ENCODE measurements around the gene MYO5A.
"Not testable (repeated sequence)": the region's sequence is repeated elsewhere in the genome, so short reads cannot be mapped to it uniquely, and the experiment has no call there.

Gene MYO5A

GRCh38 chr15:52540374-52541012 is 11.8 kb upstream of the MYO5A start:
- no peak for DNase-seq (ENCODE audit: low read depth, low spot score)

GRCh38 chr15:52537459-52537858 is 8.8 kb upstream of the MYO5A start:
- no peak for DNase-seq (ENCODE audit: low read depth, low spot score)

- DNase-seq (ENCODE audit: low read depth, low spot score): no peak
Observed at GRCh38 chr15:52532427-52532826, 3.7 kb upstream of the MYO5A start.

- DNase-seq (ENCODE audit: low read depth, low spot score): no peak
Observed at GRCh38 chr15:52529940-52530339, 1.3 kb upstream of the MYO5A start.

GRCh38 chr15:52529341-52529924 is 753 bp upstream of the MYO5A start:
- DNase-seq (ENCODE audit: low read depth, low spot score): no peak

- no peak for DNase-seq (ENCODE audit: low read depth, low spot score)
Observed at GRCh38 chr15:52527911-52528563, 643 bp downstream of the MYO5A start.

- DNase-seq (ENCODE audit: low read depth, low spot score): no peak
Observed at GRCh38 chr15:52527196-52527910, 1.3 kb downstream of the MYO5A start.

GRCh38 chr15:52524223-52525136 is 4.2 kb downstream of the MYO5A start:
- no peak for DNase-seq (ENCODE audit: low read depth, low spot score)

GRCh38 chr15:52523647-52524046 is 5.0 kb downstream of the MYO5A start:
- DNase-seq (ENCODE audit: low read depth, low spot score): no peak

GRCh38 chr15:52523192-52523591 is 5.5 kb downstream of the MYO5A start:
- no peak for DNase-seq (ENCODE audit: low read depth, low spot score)

- no peak for DNase-seq (ENCODE audit: low read depth, low spot score)
Observed at GRCh38 chr15:52521682-52522081, 7.0 kb downstream of the MYO5A start.

GRCh38 chr15:52520421-52520820 is 8.3 kb downstream of the MYO5A start:
- no peak for DNase-seq (ENCODE audit: low read depth, low spot score)

GRCh38 chr15:52518487-52519371 is 10.0 kb downstream of the MYO5A start:
- DNase-seq (ENCODE audit: low read depth, low spot score): no peak

- DNase-seq (ENCODE audit: low read depth, low spot score): no peak
Observed at GRCh38 chr15:52517014-52517413, 11.7 kb downstream of the MYO5A start.

- no peak for DNase-seq (ENCODE audit: low read depth, low spot score)
Observed at GRCh38 chr15:52515343-52515742, 13.3 kb downstream of the MYO5A start.

- DNase-seq (ENCODE audit: low read depth, low spot score): no peak
Observed at GRCh38 chr15:52514482-52514881, 14.2 kb downstream of the MYO5A start.

- DNase-seq (ENCODE audit: low read depth, low spot score): not testable (repeated sequence)
Observed at GRCh38 chr15:52512869-52513268, 15.8 kb downstream of the MYO5A start.

- no peak for DNase-seq (ENCODE audit: low read depth, low spot score)
Observed at GRCh38 chr15:52511084-52511483, 17.6 kb downstream of the MYO5A start.

GRCh38 chr15:52509500-52510245 is 19.0 kb downstream of the MYO5A start:
- no peak for DNase-seq (ENCODE audit: low read depth, low spot score)

GRCh38 chr15:52506549-52506948 is 22.1 kb downstream of the MYO5A start:
- DNase-seq (ENCODE audit: low read depth, low spot score): no peak
